ENCODE data around the gene FOXP1. TPM values are rescaled to one million over a fixed set of nuclear protein-coding genes. Genes with fewer than 3 reads are reported as not detected.

Gene FOXP1
- total and polyA plus RNA-seq, 9 of the 15 experiments (the other 6 are each of a cell fraction or from before 2014, with no cell fraction given): 7.7 to 34.5 (median 13.7) TPM

GRCh38 chr3:71584394-71585011, 975 bp upstream of the FOXP1 start (continued):
- no peak for TF ChIP-seq MTA2 (IDR thresholded peaks at IDR 0.05; ENCODE audit: low read depth)
- 0 out of 2 replicates have a peak, but pooled peaks have one; percentile 13 for TF ChIP-seq TEAD4 (IDR thresholded peaks at IDR 0.05; ENCODE audit: low read length)
- no peak for TF ChIP-seq TEAD4 (CRISPR knock-in tag; IDR thresholded peaks at IDR 0.05; ENCODE audit: borderline replicate concordance)
- TF ChIP-seq HOMEZ (CRISPR knock-in tag; IDR thresholded peaks at IDR 0.05): no peak
- peak; percentile 31 for TF ChIP-seq MGA (IDR thresholded peaks at IDR 0.05)
- no peak for TF ChIP-seq CAMTA2 (CRISPR knock-in tag; conservative IDR thresholded peaks at IDR 0.05)
- no peak for TF ChIP-seq BACH1 (tag; IDR thresholded peaks at IDR 0.05)
- TF ChIP-seq, protein P1, sequence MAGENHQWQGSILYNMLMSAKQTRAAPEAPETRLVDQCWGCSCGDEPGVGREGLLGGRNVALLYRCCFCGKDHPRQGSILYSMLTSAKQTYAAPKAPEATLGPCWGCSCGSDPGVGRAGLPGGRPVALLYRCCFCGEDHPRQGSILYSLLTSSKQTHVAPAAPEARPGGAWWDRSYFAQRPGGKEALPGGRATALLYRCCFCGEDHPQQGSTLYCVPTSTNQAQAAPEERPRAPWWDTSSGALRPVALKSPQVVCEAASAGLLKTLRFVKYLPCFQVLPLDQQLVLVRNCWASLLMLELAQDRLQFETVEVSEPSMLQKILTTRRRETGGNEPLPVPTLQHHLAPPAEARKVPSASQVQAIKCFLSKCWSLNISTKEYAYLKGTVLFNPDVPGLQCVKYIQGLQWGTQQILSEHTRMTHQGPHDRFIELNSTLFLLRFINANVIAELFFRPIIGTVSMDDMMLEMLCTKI (IDR thresholded peaks at IDR 0.05; ENCODE audit: partially characterized antibody): no peak
- TF ChIP-seq ZNF146 (CRISPR knock-in tag; IDR thresholded peaks at IDR 0.05; ENCODE audit: unreplicated experiment): no peak
- TF ChIP-seq CC2D1A (IDR thresholded peaks at IDR 0.05): peak; percentile 38; the same call in 1 of the 2 replicates
- TF ChIP-seq EP300 (IDR thresholded peaks at IDR 0.05; ENCODE audit: low read length): peak; percentile 8; the same call in 1 of the 2 replicates
- TF ChIP-seq MED1 (CRISPR knock-in tag; IDR thresholded peaks at IDR 0.05; ENCODE audit: borderline replicate concordance): no peak
- no peak for TF ChIP-seq PYGO2 (tag; IDR thresholded peaks at IDR 0.05)
- TF ChIP-seq SIN3A (IDR thresholded peaks at IDR 0.05; ENCODE audit: borderline replicate concordance in 2 of 2, control insufficient read depth in 1 of 2, low read depth in 2 of 2, low read length in 2 of 2): peak in 1 of 2 experiments; percentile 32; a peak in 1 of 4 replicates
